Fibroblast of villous mesenchyme (primary cell): ENCODE results near the gene KCTD10. TPM values are rescaled to one million over a fixed set of nuclear protein-coding genes. Genes with fewer than 3 reads are reported as not detected.
"Not testable (repeated sequence)": the region's sequence is repeated elsewhere in the genome, so short reads cannot be mapped to it uniquely, and the experiment has no call there.

Experiments used
- DNase-seq: peaks from one replicate; pipeline ENCODE4 v3.0.0-alpha.2; 2010; ENCODE audit warnings: low read depth
- H3K4me3 ChIP-seq: 2 replicates; pipeline ENCODE4 v1.5.1; 2011; ENCODE audit warnings: low read depth, mild to moderate bottlenecking, low read length
- total RNA-seq: library from RNA; depleted of rRNA; stranded (reverse); fragments of >200 nt; gene quantifications from 2 replicates; pipeline ENCODE4 v1.2.3, GENCODE V29; 2012
- TF ChIP-seq, protein P1 (sequence below): IDR thresholded peaks from 2 replicates; pipeline ENCODE4 v1.5.1; 2012; ENCODE audit warnings: low read depth, mild to moderate bottlenecking, low read length; ENCODE audit not compliant: insufficient read depth

Gene KCTD10
- total RNA-seq, 1 donor: 105 TPM

GRCh38 chr12:109475121-109475520, 2.0 kb downstream of the KCTD10 start:
- TF ChIP-seq, protein P1, sequence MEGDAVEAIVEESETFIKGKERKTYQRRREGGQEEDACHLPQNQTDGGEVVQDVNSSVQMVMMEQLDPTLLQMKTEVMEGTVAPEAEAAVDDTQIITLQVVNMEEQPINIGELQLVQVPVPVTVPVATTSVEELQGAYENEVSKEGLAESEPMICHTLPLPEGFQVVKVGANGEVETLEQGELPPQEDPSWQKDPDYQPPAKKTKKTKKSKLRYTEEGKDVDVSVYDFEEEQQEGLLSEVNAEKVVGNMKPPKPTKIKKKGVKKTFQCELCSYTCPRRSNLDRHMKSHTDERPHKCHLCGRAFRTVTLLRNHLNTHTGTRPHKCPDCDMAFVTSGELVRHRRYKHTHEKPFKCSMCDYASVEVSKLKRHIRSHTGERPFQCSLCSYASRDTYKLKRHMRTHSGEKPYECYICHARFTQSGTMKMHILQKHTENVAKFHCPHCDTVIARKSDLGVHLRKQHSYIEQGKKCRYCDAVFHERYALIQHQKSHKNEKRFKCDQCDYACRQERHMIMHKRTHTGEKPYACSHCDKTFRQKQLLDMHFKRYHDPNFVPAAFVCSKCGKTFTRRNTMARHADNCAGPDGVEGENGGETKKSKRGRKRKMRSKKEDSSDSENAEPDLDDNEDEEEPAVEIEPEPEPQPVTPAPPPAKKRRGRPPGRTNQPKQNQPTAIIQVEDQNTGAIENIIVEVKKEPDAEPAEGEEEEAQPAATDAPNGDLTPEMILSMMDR: no peak
- DNase-seq: no peak
- H3K4me3 ChIP-seq: peak overlapping the region; percentile 98

DNA sequence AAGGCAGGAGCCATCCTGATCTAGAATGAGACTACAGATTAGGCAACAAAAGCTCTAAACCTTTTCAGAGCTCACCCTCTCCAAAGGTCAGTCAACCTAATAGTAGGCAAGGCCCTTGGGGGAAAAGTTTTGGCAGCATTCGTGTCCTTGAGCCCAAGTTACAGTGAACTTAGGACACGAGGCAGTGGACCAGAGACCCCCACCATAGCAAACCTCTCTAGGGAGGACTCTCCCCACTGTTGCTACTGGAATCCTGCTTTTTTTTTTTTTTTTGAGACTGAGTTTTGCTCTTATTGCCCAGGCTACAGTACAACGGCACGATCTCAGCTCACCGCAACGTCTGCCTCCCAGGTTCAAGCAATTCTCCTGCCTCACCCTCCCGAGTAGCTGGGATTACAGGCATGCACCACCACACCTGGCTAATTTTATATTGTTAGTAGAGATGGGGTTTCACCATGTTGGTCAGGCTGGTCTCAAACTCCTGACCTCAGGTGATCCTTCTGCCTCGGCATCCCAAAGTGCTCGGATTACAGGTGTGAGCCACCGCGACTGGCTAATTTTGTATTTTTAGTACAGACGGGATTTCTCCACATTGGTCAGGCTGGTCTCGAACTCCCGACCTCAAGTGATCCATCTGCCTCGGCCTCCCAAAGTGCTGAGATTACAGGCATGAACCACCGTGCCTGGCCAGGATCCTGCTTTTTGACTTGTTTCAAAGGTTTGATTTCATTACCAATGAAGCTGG, 3.4 kb downstream of the KCTD10 start:
- not testable (repeated sequence) for DNase-seq, H3K4me3 ChIP-seq

DNA sequence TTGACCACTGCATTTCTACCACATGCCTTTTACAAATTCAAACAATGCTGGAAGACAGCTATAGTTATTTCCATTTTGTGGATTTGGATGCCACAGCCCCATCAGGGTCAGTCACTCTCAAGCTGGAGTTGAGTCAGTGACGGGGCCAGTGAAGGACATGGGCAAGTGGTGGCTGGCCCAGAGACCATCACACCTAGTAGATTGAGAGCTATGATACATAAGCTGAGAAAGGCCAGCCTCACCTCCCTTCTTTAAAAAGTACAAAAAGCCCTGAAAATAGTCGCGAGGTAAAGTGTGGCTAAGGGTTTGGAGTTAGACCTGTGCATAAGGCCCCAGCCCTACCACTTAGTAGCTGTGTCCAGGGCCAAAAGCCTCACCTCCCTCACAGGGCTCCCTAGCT, 4.1 kb downstream of the KCTD10 start:
- H3K4me3 ChIP-seq: no peak overlapping the region
- TF ChIP-seq, protein P1: no peak
- DNase-seq: no peak

GRCh38 chr12:109469517-109469916, 7.6 kb downstream of the KCTD10 start:
- peak; percentile 75 for DNase-seq
- no peak overlapping the region for H3K4me3 ChIP-seq
- TF ChIP-seq, protein P1: no peak

DNA sequence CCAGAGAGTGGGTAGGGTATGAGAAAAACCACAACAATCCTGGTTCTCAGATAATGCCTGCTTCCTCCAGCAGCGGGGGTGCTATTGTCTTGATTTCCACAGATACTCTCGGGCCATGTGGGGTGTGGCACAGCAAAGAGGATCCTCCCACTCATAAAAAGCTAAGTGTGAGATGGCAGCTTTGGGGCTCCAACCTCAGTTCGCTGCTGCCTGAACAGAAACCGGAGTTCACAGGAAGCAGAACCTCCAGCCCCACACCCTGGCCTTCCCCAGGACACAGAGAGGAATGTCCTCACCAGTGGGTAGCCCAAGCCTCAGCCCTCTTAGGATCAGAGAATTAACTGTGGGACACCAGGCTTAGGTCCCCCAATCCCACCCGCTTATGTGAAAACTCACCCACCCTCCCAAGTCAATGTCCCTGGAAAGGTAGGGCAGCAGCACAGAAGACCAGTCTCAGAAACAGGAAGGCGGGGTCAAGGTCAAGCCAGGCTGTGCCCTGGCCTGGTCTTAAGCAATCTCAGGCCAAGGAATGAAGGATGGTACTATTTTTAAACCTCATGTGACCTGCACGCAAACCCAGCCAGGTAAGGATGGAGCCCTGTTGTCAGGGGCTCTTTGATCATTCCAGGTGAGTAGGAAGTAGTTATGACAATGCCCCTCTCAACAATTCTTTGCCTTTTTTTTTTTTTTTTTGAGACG, 9.0 kb downstream of the KCTD10 start:
- peak; percentile 50 for DNase-seq
- TF ChIP-seq, protein P1: no peak
- no peak overlapping the region for H3K4me3 ChIP-seq

DNA sequence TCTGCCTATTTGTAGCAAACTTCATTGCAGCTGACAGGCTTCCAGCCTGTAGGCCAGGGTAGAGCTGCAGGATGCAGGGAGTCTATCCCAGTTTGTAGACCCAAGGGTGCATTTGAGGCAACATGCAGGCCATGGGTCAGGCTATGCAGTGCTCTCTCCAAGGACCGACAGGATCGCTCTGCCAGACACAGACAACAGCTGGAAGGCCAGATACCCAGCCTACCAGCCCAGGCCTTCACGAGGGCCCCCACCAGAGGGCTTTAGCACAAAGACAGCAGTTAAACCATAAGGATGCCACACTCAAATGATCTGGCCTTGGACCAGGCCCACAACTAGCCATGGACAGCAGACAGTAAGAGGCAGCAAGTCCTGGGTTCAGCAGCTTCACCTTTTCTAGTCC, 10.3 kb downstream of the KCTD10 start:
- H3K4me3 ChIP-seq: no peak overlapping the region
- TF ChIP-seq, protein P1: no peak
- no peak for DNase-seq

GRCh38 chr12:109466305-109466704, 10.8 kb downstream of the KCTD10 start:
- TF ChIP-seq, protein P1: no peak
- no peak overlapping the region for H3K4me3 ChIP-seq
- DNase-seq: no peak
